Endothelial cell of umbilical vein (primary cell): ENCODE measurements around the gene DCP2. TPM values are rescaled to one million over a fixed set of nuclear protein-coding genes. Genes with fewer than 3 reads are reported as not detected.

Experiments
- BruUV-seq: library from RNA; stranded (reverse); fragments of 400-500 nt; replicated peaks from 2 replicates; lab custom pipeline; 2021; lab: Mats Ljungman, UMichigan
- CTCF ChIA-PET: fragments of 300-600, 350-600 bp; sonication (Branson Sonifier 250); formaldehyde crosslinking; loops from one replicate; lab custom pipeline; 2021; ENCODE audit warnings: antibody characterized with exemption, inconsistent platforms; lab: Charles Lee
- POLR2A ChIA-PET: fragments of 300-600, 350-600 bp; sonication (Branson Sonifier 250); formaldehyde crosslinking; loops from one replicate; lab custom pipeline; 2021; ENCODE audit warnings: antibody characterized with exemption, inconsistent platforms; lab: Charles Lee
- DNase-seq: peaks from one replicate; pipeline ENCODE4 v3.0.0-alpha.2; 2011; ENCODE audit warnings: low read depth, low spot score
- FAIRE-seq: peaks from 2 replicates; lab custom pipeline; 2011; peaks lifted over from hg19 to GRCh38; lab: Jason Lieb, UNC
- H2AFZ ChIP-seq: 2 replicates; pipeline ENCODE4 v1.6.0; 2012; ENCODE audit warnings: low read depth, low read length, control low read depth, inconsistent platforms
- H3K27ac ChIP-seq: 2 replicates; pipeline ENCODE4 v1.5.1; 2011; ENCODE audit warnings: low read depth, mild to moderate bottlenecking, control low read depth, low read length, moderate library complexity; ENCODE audit not compliant: insufficient read depth
- H3K27me3 ChIP-seq, 2 experiments: 2 replicates each; pipeline versions ENCODE4 v1.6.0 to v1.6.1; 2011; ENCODE audit warnings: low read length in 2 of 2, mixed read lengths in 1 of 2; ENCODE audit not compliant: control insufficient read depth in 2 of 2, insufficient read depth in 2 of 2
- H3K36me3 ChIP-seq, 2 experiments: 2 replicates in 1 of 2; 3 replicates in 1 of 2; pipeline ENCODE4 v1.5.1; 2011; ENCODE audit warnings: low read length in 2 of 2, mild to moderate bottlenecking in 1 of 2, moderate library complexity in 1 of 2; ENCODE audit not compliant: control insufficient read depth in 2 of 2, insufficient read depth in 2 of 2; ENCODE audit errors: extremely low read depth in 1 of 2
- H3K4me1 ChIP-seq: 3 replicates; pipeline ENCODE4 v1.5.1; 2011; ENCODE audit warnings: mild to moderate bottlenecking, low read length; ENCODE audit not compliant: control insufficient read depth, insufficient read depth; ENCODE audit errors: extremely low read depth
- H3K4me2 ChIP-seq: 2 replicates; pipeline ENCODE4 v1.6.1; 2011; ENCODE audit warnings: low read length, control low read depth, mixed read lengths; ENCODE audit not compliant: insufficient read depth
- H3K4me3 ChIP-seq, 3 experiments: fragments of 200-600 bp in 1 of 3; sonication (generic), shearing (Covaris generic) in 1 of 3; replicated peaks in 1 of 3; 2 replicates each; pipeline ENCODE4 v1.5.1; 2011 to 2016; ENCODE audit warnings: control low read depth in 3 of 3, low read length in 3 of 3, mild to moderate bottlenecking in 2 of 3, inconsistent platforms in 1 of 3, low read depth in 1 of 3, moderate library complexity in 1 of 3; ENCODE audit not compliant: insufficient read depth in 1 of 3
- H3K79me2 ChIP-seq: 2 replicates; pipeline ENCODE4 v1.6.0; 2012; ENCODE audit warnings: low read length, inconsistent platforms; ENCODE audit not compliant: control insufficient read depth, insufficient read depth
- H3K9ac ChIP-seq: replicated peaks from 2 replicates; pipeline ENCODE3; 2011; ENCODE audit warnings: low read length, control low read depth; ENCODE audit not compliant: insufficient read depth; ENCODE audit errors: extremely low read depth
- H3K9me1 ChIP-seq: replicated peaks from 3 replicates; pipeline ENCODE4 v1.6.0; 2011; ENCODE audit warnings: mild to moderate bottlenecking, low read length; ENCODE audit not compliant: control insufficient read depth, insufficient read depth; ENCODE audit errors: extremely low read depth
- H3K9me3 ChIP-seq: replicated peaks from 2 replicates; pipeline ENCODE4 v1.5.1; 2012; ENCODE audit warnings: low read length, inconsistent platforms; ENCODE audit not compliant: control insufficient read depth, insufficient read depth
- H4K20me1 ChIP-seq: replicated peaks from 2 replicates; pipeline ENCODE3; 2011; ENCODE audit warnings: mild to moderate bottlenecking, low read length; ENCODE audit not compliant: control insufficient read depth, insufficient read depth; ENCODE audit errors: extremely low read depth
- EZH2 ChIP-seq: IDR thresholded peaks from 2 replicates; pipeline ENCODE4 v1.6.1; 2012; ENCODE audit warnings: borderline replicate concordance, low read depth, mild to moderate bottlenecking, moderate library complexity, low read length, inconsistent platforms; ENCODE audit not compliant: severe bottlenecking
- FOS ChIP-seq: IDR thresholded peaks from 2 replicates; pipeline ENCODE4 v1.6.1; 2011; ENCODE audit warnings: mild to moderate bottlenecking, low read length, moderate library complexity, borderline replicate concordance; ENCODE audit not compliant: insufficient read depth
- GATA2 ChIP-seq: IDR thresholded peaks from 2 replicates; pipeline ENCODE4 v1.7.0; 2011; ENCODE audit warnings: low read depth, mild to moderate bottlenecking, moderate library complexity, mixed read lengths, low read length; ENCODE audit not compliant: insufficient read length, insufficient read depth
- JUN ChIP-seq: IDR thresholded peaks from 2 replicates; pipeline ENCODE4 v1.6.1; 2011; ENCODE audit warnings: borderline replicate concordance, low read depth; ENCODE audit not compliant: insufficient read length, insufficient read depth
- MYC ChIP-seq: IDR thresholded peaks from one replicate; pipeline ENCODE4 v1.6.1; 2011; ENCODE audit warnings: mild to moderate bottlenecking, low read depth, low read length
- POLR2A ChIP-seq: IDR thresholded peaks from 2 replicates; pipeline ENCODE4 v1.6.1; 2012; ENCODE audit warnings: low read depth, mild to moderate bottlenecking, control low read depth, low read length
- POLR2AphosphoS5 ChIP-seq: IDR thresholded peaks from 2 replicates; pipeline ENCODE4 v1.6.1; 2012; ENCODE audit warnings: low read depth, mild to moderate bottlenecking, control low read depth, low read length, moderate library complexity; ENCODE audit not compliant: insufficient read depth
- dilution Hi-C: fragments of 300-500 bp; cut with MboI; formaldehyde crosslinking; loops from one replicate; pipeline ENCODE4 v1.15.0; 2019; ENCODE audit warnings: low sequenced_read_pairs; ENCODE audit not compliant: extremely low pct_ligation_motif_present
- intact Hi-C: fragments of 100-400 bp; cut with micrococcal nuclease; formaldehyde crosslinking; loops from one replicate; pipeline ENCODE4 v1.10.0; 2022
- polyA plus RNA-seq, 4 experiments: library from polyadenylated mRNA; depleted of rRNA in 3 of 4; stranded (reverse) in 3 of 4; unstranded in 1 of 4; fragments of >200 nt; gene quantifications; 2 replicates each; pipeline versions ENCODE4 v1.2.1 to v1.2.3, GENCODE V29; 2011 to 2012; ENCODE audit warnings: missing spikeins in 1 of 4
- total RNA-seq: library from RNA; stranded (reverse); gene quantifications from 2 replicates; pipeline ENCODE4 v1.2.3, GENCODE V29; 2021
- TF ChIP-seq, protein P1 (sequence below), 2 donors: IDR thresholded peaks; 1 replicate in 1 of 2; 2 replicates in 1 of 2; pipeline ENCODE4 v1.5.1; 2011; ENCODE audit warnings: low read length in 2 of 2, mild to moderate bottlenecking in 2 of 2, moderate library complexity in 2 of 2, control low read depth in 1 of 2, inconsistent platforms in 1 of 2, low read depth in 1 of 2; ENCODE audit not compliant: insufficient read depth in 1 of 2; ENCODE audit errors: extremely low read depth in 1 of 2
- TF ChIP-seq, protein P2 (sequence below): IDR thresholded peaks from 2 replicates; pipeline ENCODE4 v1.6.1; 2011; ENCODE audit not compliant: insufficient read depth, insufficient read length

The DCP2 gene
- total and polyA plus RNA-seq, 2 donors (not counting 3 experiments of a cell fraction or from before 2014, with no cell fraction given): 11.3 to 60.0 TPM

DNA sequence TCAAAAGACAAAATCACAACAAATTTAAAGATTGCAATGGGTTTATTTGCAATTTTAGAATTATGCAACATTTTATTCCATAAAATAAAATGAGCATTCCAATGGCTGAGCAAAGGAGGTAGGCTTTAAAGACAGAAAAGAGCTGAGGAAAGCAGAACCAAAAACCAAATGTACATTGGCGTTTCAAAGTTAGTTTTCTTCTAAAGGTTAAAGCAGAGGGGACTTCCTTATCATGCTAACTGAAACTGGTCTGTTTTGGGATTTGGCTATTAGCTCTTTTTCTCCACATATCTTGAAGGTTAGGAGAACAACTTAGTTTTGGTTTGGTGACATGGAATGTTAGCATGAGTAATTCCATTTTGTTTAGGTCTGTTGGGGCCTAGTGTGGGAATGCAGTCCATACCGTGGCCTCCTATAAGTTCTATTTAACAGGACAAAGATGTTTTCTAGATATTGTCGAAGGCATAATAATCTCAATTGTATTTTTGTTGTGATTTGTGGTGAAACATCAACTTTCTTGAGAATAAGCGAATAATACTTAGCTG is 20.3 kb downstream of the DCP2 start:
- TF ChIP-seq POLR2A: no peak
- TF ChIP-seq GATA2: no peak
- TF ChIP-seq FOS: no peak
- TF ChIP-seq JUN: no peak
- no peak for TF ChIP-seq MYC
- TF ChIP-seq, protein P1, sequence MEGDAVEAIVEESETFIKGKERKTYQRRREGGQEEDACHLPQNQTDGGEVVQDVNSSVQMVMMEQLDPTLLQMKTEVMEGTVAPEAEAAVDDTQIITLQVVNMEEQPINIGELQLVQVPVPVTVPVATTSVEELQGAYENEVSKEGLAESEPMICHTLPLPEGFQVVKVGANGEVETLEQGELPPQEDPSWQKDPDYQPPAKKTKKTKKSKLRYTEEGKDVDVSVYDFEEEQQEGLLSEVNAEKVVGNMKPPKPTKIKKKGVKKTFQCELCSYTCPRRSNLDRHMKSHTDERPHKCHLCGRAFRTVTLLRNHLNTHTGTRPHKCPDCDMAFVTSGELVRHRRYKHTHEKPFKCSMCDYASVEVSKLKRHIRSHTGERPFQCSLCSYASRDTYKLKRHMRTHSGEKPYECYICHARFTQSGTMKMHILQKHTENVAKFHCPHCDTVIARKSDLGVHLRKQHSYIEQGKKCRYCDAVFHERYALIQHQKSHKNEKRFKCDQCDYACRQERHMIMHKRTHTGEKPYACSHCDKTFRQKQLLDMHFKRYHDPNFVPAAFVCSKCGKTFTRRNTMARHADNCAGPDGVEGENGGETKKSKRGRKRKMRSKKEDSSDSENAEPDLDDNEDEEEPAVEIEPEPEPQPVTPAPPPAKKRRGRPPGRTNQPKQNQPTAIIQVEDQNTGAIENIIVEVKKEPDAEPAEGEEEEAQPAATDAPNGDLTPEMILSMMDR (IDR thresholded peaks at IDR 0.05; ENCODE audit: extremely low read depth in 1 of 2, insufficient read depth in 1 of 2, low read depth in 1 of 2, low read length in 2 of 2): no peak
- TF ChIP-seq EZH2: no peak
- TF ChIP-seq POLR2AphosphoS5: no peak
- TF ChIP-seq, protein P2, sequence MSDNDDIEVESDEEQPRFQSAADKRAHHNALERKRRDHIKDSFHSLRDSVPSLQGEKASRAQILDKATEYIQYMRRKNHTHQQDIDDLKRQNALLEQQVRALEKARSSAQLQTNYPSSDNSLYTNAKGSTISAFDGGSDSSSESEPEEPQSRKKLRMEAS: no peak
- ChIA-PET CTCF (interaction anchor here (0.7 to 6.3 kb wide), 62 partner anchors 10 to 615 kb away, joined by 3 to 97 read pairs (median 5); partner anchors contain the start of genes DCP2, MCC, REEP5 and YTHDC2), POLR2A (no interaction called here)
- H3K4me3 ChIP-seq: no peak overlapping the region
- H3K4me2 ChIP-seq: no peak overlapping the region
- dilution Hi-C loops (no loop called here), intact Hi-C loops (loop anchor here (1.0 to 5.0 kb wide), 6 partner anchors 42 to 609 kb away; partner anchors contain the start of gene YTHDC2)
- H3K27ac ChIP-seq: no peak overlapping the region
- no peak overlapping the region for H2AFZ ChIP-seq
- H3K36me3 ChIP-seq: peaks cover 0 to 6% of the 10 kb centered on the region in 2 experiments
- peaks cover 4% of the 10 kb centered on the region for H4K20me1 ChIP-seq
- no peaks in the 10 kb centered on the region for H3K27me3 ChIP-seq
- no peaks in the 10 kb centered on the region for H3K9me1 ChIP-seq
- H3K4me1 ChIP-seq: no peaks in the 10 kb centered on the region
- H3K9me3 ChIP-seq: no peaks in the 10 kb centered on the region
- DNase-seq (no peak), FAIRE-seq (no peak)
- BruUV-seq: no TSS peak
- H3K79me2 ChIP-seq: peaks cover 37% of the 10 kb centered on the region
- no peak overlapping the region for H3K9ac ChIP-seq
